Vagina (tissue), 2 donors: ENCODE measurements around the gene RNF167. TPM values are rescaled to one million over a fixed set of nuclear protein-coding genes. Genes with fewer than 3 reads are reported as not detected.
A peak's percentile ranks its signal among the peaks of the same experiment; 100 is the strongest.

Experiments
- DNase-seq, 2 donors: peaks; one replicate each; pipeline ENCODE4 v3.0.0-alpha.2; 2017; ENCODE audit errors: extremely low spot score in 2 of 2
- H3K27ac ChIP-seq: fragments of 200-600 bp; sonication (generic); one replicate; pipeline ENCODE4 v1.5.1; 2019
- H3K27me3 ChIP-seq: fragments of 200-600 bp; sonication (generic); one replicate; pipeline ENCODE4 v1.5.1; 2019
- H3K36me3 ChIP-seq, 2 donors: fragments of 200-600 bp; sonication (generic); one replicate each; pipeline ENCODE4 v1.5.1; 2017 to 2019
- H3K4me1 ChIP-seq: fragments of 200-600 bp; sonication (generic); one replicate; pipeline ENCODE4 v1.5.1; 2019
- H3K4me3 ChIP-seq, 2 donors: fragments of 200-600 bp; sonication (generic); 1 replicate in 1 of 2; 2 replicates in 1 of 2; pipeline ENCODE4 v1.5.1; 2016 to 2019
- H3K9me3 ChIP-seq: fragments of 200-600 bp; sonication (generic); one replicate; pipeline ENCODE4 v1.5.1; 2019
- POLR2A ChIP-seq, 2 donors: fragments of 450-650 bp; IDR thresholded peaks; one replicate each; pipeline ENCODE4 v1.6.1; 2017; ENCODE audit warnings: antibody characterized with exemption in 2 of 2, mild to moderate bottlenecking in 2 of 2, moderate library complexity in 2 of 2
- POLR2AphosphoS5 ChIP-seq, 2 donors: sonication (generic); formaldehyde crosslinking; IDR thresholded peaks; one replicate each; pipeline ENCODE4 v1.9.0; 2017; ENCODE audit warnings: antibody characterized with exemption in 2 of 2, mild to moderate bottlenecking in 2 of 2, low read depth in 1 of 2; ENCODE audit not compliant: insufficient read depth in 1 of 2
- intact Hi-C: fragments of 100-400 bp; cut with DNase I; formaldehyde crosslinking; loops from one replicate; pipeline ENCODE4 v1.15.1; 2023
- total RNA-seq: library from RNA; depleted of rRNA; stranded (reverse); fragments of >200 nt; gene quantifications from one replicate; pipeline ENCODE4 v1.2.3, GENCODE V29; 2016
- TF ChIP-seq, protein P1 (sequence below), 3 experiments: fragments of 450-650 bp in 2 of 3; fragments of 200-600 bp in 1 of 3; sonication (generic) in 1 of 3; IDR thresholded peaks; one replicate each; pipeline ENCODE4 v1.5.1; 2017 to 2019; ENCODE audit warnings: antibody characterized with exemption in 3 of 3, mild to moderate bottlenecking in 2 of 3, moderate library complexity in 2 of 3

Gene RNF167
- total RNA-seq, 1 donor from 2014 or later, result 54.3 TPM

DNA sequence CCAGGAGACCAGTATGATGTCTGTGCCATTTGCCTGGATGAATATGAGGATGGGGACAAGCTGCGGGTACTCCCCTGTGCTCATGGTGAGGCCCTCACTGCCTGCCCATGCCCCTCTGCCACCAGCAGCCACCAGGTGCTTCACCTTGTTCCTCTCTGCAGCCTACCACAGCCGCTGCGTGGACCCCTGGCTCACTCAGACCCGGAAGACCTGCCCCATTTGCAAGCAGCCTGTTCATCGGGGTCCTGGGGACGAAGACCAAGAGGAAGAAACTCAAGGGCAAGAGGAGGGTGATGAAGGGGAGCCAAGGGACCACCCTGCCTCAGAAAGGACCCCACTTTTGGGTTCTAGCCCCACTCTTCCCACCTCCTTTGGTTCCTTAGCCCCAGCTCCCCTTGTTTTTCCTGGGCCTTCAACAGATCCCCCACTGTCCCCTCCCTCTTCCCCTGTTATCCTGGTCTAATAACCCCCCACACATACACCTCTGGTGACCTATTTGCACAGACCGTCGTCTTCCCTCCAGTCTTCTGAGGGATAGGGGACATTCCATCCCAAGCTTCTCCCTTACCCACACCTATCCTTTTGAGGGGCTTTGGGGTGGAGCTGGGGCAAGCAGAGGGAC lies 4.6 kb downstream of the RNF167 start:
- TF ChIP-seq, protein P1, sequence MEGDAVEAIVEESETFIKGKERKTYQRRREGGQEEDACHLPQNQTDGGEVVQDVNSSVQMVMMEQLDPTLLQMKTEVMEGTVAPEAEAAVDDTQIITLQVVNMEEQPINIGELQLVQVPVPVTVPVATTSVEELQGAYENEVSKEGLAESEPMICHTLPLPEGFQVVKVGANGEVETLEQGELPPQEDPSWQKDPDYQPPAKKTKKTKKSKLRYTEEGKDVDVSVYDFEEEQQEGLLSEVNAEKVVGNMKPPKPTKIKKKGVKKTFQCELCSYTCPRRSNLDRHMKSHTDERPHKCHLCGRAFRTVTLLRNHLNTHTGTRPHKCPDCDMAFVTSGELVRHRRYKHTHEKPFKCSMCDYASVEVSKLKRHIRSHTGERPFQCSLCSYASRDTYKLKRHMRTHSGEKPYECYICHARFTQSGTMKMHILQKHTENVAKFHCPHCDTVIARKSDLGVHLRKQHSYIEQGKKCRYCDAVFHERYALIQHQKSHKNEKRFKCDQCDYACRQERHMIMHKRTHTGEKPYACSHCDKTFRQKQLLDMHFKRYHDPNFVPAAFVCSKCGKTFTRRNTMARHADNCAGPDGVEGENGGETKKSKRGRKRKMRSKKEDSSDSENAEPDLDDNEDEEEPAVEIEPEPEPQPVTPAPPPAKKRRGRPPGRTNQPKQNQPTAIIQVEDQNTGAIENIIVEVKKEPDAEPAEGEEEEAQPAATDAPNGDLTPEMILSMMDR (IDR thresholded peaks at IDR 0.05), result no peak
- no peak for TF ChIP-seq POLR2AphosphoS5 (IDR thresholded peaks at IDR 0.05; ENCODE audit: insufficient read depth in 1 of 2, low read depth in 1 of 2)
- no peak for TF ChIP-seq POLR2A (IDR thresholded peaks at IDR 0.05)
- Histone ChIP-seq H3K27ac (peak overlapping the region; percentile 95), H3K4me3 (peak overlapping the region in 1 of 2 donors; percentile 16), H3K27me3 (no peaks in the 10 kb centered on the region), H3K36me3 (peaks cover 0 to 35% of the 10 kb centered on the region in 2 donors), H3K4me1 (peaks cover 49% of the 10 kb centered on the region), H3K9me3 (no peaks in the 10 kb centered on the region)
- DNase-seq, result no peak
- intact Hi-C loops, result loop anchor here (5.0 kb wide), 1 partner anchor 53 kb away; the partner anchor contains the start of genes INCA1 and KIF1C

DNA sequence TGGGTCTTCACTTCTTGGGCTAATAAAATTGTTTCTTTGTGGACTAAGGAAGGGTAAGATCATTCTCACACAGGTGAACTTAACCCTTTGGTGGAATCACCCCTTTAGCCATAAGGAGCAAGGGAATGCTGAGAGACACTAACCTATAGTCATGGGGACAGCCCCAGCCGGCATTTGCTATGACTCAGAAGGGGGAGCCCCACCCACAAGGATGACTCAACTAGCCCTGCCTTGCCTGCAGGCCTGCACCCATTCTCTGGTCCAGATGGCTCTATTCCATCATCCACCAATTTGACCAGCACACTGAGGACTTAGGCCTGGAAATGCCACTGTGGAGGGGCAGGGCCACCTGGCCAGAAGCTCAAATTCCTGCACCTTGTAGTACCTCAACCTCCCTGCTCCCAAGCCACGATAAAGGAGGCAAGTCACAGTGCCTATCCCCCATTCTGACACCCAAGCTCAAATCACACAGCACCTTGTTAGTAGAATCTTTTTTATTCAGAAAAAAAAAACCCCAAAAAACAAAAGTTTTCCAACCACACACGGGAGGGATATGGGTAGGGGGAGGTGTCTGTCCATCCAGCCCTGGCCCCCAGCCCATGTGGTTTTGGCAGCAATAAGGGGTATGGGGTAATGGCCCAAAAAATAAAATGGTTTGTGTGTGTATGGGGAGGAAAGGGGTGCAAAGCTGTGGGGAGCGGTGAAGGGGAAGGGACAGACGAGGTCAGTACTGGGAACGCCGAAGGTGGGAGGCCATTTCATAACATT lies 5.3 kb downstream of the RNF167 start:
- DNase-seq, result no peak
- Histone ChIP-seq H3K36me3 (peaks cover 0 to 35% of the 10 kb centered on the region in 2 donors), H3K9me3 (no peaks in the 10 kb centered on the region), H3K4me1 (peaks cover 53% of the 10 kb centered on the region), H3K27ac (peak overlapping the region; percentile 95), H3K27me3 (no peaks in the 10 kb centered on the region), H3K4me3 (peak overlapping the region; percentile 27 to 91)
- intact Hi-C loops, result loop anchor here (5.0 kb wide), 1 partner anchor 52 kb away; the partner anchor contains the start of genes INCA1 and KIF1C
- TF ChIP-seq POLR2A (IDR thresholded peaks at IDR 0.05), result no peak
- TF ChIP-seq POLR2AphosphoS5 (IDR thresholded peaks at IDR 0.05; ENCODE audit: insufficient read depth in 1 of 2, low read depth in 1 of 2), result peak; percentile 51 to 73

DNA sequence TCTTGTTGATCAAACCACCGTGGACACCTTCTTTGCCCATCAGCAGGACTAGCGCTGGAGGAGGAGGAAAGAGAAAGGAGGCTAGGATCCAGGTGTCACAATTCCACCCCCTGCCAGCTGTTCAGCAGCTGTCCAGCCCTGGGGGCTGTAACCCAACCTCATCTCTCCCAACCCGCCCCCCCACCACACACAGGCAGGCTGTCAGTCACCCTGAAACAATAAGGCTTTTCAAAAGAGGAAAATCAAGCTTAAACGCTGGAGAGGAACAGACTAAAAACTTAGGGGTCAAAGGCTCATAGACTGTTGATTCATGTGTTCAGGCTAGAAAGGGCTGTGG lies 5.8 kb downstream of the RNF167 start:
- no peak for DNase-seq
- no peak for TF ChIP-seq POLR2A (IDR thresholded peaks at IDR 0.05)
- TF ChIP-seq POLR2AphosphoS5 (IDR thresholded peaks at IDR 0.05; ENCODE audit: insufficient read depth in 1 of 2, low read depth in 1 of 2), result no peak
- TF ChIP-seq, protein P1 (IDR thresholded peaks at IDR 0.05), result no peak
- Histone ChIP-seq H3K4me3 (peak overlapping the region; percentile 91 to 99), H3K27me3 (no peaks in the 10 kb centered on the region), H3K4me1 (peaks cover 54% of the 10 kb centered on the region), H3K9me3 (no peaks in the 10 kb centered on the region), H3K36me3 (peaks cover 0 to 35% of the 10 kb centered on the region in 2 donors), H3K27ac (peak overlapping the region; percentile 95)
- intact Hi-C loops, result loop anchor here (5.0 kb wide), 1 partner anchor 51 kb away; the partner anchor contains the start of genes INCA1 and KIF1C

DNA sequence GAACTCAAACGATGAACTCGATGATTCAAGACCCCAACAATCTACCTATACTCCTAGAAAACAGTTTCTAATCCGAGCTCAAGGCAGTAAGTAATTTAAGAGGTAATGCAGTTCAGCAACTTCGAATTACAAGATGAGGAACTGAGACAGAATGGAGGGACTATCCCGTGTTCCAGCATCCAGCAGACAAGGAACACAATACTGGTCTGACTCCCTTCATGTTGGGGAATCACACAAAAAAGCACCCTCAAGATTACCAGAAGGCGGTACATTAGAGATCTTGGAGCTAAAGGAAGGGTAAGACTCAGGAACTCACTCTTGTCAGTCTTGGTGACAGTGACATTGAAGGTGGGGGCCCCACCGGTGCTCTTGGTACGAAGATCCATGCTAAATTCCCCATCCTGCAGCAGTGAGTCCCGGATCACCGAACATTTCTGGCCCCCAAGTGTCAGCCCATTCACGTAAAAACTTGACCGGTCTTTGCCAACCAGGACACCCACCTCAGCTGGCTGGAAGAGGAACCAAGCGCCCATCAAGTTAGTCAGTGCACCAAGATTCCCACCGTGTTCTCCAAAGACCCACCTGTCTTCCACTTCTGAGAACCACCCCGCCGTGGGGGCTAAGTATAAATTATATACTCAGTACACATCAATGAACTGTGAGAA lies 6.4 kb downstream of the RNF167 start:
- Histone ChIP-seq H3K27me3 (no peaks in the 10 kb centered on the region), H3K4me1 (peaks cover 49% of the 10 kb centered on the region), H3K27ac (peak overlapping the region; percentile 95), H3K36me3 (peaks cover 0 to 35% of the 10 kb centered on the region in 2 donors), H3K4me3 (peak overlapping the region; percentile 91 to 99), H3K9me3 (no peaks in the 10 kb centered on the region)
- intact Hi-C loops, result loop anchor here (5.0 kb wide), 1 partner anchor 51 kb away; the partner anchor contains the start of genes INCA1 and KIF1C
- DNase-seq, result no peak
- TF ChIP-seq POLR2A (IDR thresholded peaks at IDR 0.05), result no peak

DNA sequence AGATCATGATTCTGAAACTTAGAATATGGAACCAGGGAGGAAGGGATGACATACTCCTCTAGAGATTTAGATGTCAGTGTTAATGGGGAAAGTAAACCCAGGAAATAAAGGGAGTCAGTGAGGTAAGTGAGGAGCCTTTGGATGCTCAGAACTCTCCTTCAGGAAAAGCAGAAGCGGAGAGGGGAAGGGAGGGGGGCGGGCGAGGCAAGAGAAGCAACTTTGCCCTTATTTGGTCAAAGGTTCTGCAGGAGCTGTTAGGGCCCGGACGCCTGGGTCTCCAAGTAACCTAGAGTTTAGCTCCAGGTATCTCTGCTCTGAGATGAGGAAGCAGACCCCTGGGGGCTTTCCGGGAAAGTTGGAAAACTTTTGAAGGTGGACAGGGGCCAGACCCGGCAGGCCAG lies 6.9 kb downstream of the RNF167 start:
- H3K36me3 ChIP-seq, result peaks cover 0 to 35% of the 10 kb centered on the region in 2 donors
- intact Hi-C loops, result loop anchor here (5.0 kb wide), 1 partner anchor 50 kb away; the partner anchor contains the start of genes INCA1 and KIF1C
- peaks cover 43% of the 10 kb centered on the region for H3K4me1 ChIP-seq

More for the DNA sequence above, 6.9 kb downstream of the RNF167 start:
- Histone ChIP-seq H3K27ac (peak overlapping the region; percentile 95), H3K9me3 (no peaks in the 10 kb centered on the region), H3K4me3 (peak overlapping the region; percentile 91 to 99), H3K27me3 (no peaks in the 10 kb centered on the region)
- no peak for TF ChIP-seq POLR2AphosphoS5 (IDR thresholded peaks at IDR 0.05; ENCODE audit: insufficient read depth in 1 of 2, low read depth in 1 of 2)
- TF ChIP-seq, protein P1 (IDR thresholded peaks at IDR 0.05), result no peak
- TF ChIP-seq POLR2A (IDR thresholded peaks at IDR 0.05), result no peak
- DNase-seq, result no peak
